ENCODE measurements around the gene GNG8.
A peak's percentile ranks its signal among the peaks of the same experiment; 100 is the strongest.

Gene GNG8

DNA sequence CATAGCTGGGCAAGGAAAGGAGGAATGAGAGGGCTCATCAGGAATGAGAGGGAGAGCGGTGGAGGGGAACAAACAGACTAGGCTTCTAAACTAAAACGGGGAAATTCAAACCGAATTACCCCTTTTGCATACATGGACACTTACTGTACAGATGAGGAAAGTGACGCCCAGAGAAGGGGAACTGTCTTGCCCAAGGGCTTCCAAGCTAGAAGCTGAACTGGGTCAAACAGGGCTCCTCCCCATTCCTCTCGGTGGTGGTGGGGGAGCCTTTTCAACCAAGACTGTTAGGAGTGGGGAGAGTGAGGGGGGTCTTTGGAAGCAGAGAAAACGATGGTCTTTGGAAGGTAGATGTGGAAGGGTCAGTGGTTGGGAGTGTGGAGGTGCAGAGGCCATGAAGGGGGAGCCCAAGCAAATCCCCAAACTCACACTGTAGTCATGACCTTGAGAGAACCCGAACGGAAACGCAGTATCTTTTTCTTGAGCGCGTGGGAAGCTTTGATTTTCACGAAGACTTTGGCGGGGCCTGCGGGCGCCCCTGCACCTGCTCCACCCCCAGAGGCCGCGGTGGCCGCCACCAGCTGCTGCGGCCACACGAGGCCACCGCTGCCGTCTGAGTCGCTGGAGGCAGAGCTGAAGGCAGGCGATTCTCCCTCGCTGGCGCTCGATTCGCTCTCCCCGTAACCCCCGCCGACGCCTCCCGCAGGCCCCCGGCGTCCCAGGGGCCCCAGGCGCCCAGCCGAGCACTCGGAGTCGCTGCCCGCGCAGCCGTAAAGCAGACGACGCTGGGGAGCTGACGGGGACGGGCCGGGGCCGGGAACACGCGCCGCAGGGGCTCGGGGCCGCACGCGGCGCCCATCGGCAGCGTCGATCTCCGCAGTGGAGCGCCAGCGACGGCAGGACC, 12.3 kb upstream of the GNG8 start:
- in situ Hi-C loops (cut with HindIII; ENCODE audit: low sequenced_read_pairs): no loop called here
- TF ChIP-seq, protein P1, sequence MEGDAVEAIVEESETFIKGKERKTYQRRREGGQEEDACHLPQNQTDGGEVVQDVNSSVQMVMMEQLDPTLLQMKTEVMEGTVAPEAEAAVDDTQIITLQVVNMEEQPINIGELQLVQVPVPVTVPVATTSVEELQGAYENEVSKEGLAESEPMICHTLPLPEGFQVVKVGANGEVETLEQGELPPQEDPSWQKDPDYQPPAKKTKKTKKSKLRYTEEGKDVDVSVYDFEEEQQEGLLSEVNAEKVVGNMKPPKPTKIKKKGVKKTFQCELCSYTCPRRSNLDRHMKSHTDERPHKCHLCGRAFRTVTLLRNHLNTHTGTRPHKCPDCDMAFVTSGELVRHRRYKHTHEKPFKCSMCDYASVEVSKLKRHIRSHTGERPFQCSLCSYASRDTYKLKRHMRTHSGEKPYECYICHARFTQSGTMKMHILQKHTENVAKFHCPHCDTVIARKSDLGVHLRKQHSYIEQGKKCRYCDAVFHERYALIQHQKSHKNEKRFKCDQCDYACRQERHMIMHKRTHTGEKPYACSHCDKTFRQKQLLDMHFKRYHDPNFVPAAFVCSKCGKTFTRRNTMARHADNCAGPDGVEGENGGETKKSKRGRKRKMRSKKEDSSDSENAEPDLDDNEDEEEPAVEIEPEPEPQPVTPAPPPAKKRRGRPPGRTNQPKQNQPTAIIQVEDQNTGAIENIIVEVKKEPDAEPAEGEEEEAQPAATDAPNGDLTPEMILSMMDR (IDR thresholded peaks at IDR 0.05; ENCODE audit: low read depth, low read length, missing control alignments): no peak
- no peak overlapping the region for H3K4me3 ChIP-seq (ENCODE audit: low read depth, low read length)
- no peak for DNase-seq (ENCODE audit: low read depth)

DNA sequence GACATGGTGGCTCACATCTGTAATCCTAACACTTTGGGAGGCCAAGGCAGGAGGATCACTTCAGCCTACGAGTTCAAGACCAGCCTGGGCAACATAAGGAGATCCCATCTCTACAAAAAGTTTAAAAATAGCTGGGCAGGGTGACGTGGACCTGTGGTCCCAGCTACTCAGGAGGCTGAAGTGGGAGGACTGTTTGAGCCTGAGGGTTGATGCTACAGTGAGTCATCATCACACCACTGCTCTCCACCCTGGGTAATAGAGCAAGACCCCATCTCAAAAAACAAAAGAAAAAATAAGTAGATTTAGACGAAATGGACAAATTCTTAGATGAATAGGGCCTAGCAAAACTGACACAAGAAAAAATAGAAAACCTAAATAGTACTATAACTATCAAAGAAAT, 10.4 kb upstream of the GNG8 start:
- TF ChIP-seq, protein P1 (IDR thresholded peaks at IDR 0.05; ENCODE audit: low read depth, low read length, missing control alignments): no peak
- no peak overlapping the region for H3K4me3 ChIP-seq (ENCODE audit: low read depth, low read length)
- DNase-seq (ENCODE audit: low read depth): no peak
- in situ Hi-C loops (cut with HindIII; ENCODE audit: low sequenced_read_pairs): no loop called here

DNA sequence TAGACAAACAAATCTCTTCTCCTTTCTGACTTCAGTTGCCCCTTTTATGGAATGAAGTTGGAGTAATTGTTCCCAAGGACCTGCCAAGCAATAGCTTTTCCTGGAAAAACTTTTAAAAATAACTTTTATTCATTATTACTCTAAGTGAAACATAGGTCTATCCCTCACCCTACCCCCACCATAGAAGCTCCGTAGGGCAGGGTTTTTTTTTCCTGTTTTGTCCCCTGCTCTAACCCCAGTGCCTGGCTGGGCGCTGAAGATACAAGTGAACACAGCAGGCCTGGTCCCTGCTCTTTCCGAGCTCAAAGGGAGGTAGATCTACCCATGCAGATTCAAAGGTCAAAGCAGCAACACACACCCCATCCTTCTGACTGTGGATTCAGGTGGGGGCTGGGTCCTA, 8.7 kb upstream of the GNG8 start:
- in situ Hi-C loops (cut with HindIII; ENCODE audit: low sequenced_read_pairs): no loop called here
- TF ChIP-seq, protein P1 (IDR thresholded peaks at IDR 0.05; ENCODE audit: low read depth, low read length, missing control alignments): no peak
- H3K4me3 ChIP-seq (ENCODE audit: low read depth, low read length): no peak overlapping the region
- DNase-seq (ENCODE audit: low read depth): no peak

DNA sequence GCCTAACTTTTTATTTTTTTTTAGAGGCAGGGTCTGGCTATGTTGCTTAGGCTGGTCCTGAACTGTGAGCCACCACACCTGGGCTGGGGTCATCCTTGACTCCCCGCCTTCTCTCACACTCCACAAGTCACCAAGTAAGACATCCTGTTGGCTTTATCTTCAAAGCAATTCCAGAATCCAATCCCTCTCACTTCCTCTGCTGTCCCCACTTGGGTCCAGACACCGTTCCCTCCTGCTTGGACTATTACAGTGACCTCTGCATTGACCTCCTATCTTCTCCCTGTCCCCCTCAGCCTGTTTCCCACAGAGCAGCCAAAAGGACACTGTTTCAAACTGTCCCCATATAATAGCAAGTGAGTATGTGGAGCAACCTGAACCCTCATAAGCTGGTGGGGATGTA, 4.7 kb upstream of the GNG8 start:
- TF ChIP-seq, protein P1 (IDR thresholded peaks at IDR 0.05; ENCODE audit: low read depth, low read length, missing control alignments): no peak
- DNase-seq (ENCODE audit: low read depth): no peak
- no peak overlapping the region for H3K4me3 ChIP-seq (ENCODE audit: low read depth, low read length)
- in situ Hi-C loops (cut with HindIII; ENCODE audit: low sequenced_read_pairs): no loop called here

DNA sequence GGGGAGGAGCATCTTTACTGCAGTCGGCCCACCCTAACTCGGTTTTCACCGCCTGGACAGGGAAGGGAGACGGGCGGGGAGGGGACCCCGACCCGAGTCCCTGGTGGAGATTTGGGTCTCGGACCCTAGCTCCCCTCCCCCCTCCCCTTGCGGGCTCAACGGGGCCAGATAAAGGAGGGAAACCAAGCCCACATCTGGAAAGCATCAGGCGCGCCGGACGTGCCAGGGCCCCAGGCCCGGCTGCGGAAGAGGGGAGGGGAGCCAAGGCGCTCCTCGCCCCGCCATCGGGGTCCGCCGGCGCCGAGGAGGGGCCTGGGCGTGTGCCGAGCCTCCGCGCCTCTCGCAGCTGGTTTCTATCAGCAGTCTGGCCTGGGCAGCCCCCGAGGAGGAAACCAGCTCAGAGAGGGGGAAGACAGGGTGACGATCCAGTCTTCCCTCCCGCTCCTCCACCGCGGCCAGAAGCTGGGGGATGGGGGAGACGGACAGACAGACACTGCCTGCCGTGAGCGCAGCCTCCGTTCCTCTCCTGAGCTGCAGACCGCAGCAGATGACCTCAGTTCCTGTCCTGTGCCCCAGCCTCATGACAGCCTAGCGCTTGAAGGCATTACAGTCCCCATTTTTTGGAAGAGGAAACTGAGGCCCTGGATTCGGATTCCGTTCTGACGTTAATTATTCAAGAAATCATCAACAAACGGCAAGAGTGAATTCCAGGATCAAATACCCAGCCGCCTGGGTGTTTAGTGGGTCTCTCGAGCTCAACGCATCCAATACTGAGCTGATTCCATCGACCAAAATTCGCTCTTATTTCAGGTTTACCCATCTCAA, 3.6 kb upstream of the GNG8 start:
- DNase-seq (ENCODE audit: low read depth): no peak
- in situ Hi-C loops (cut with HindIII; ENCODE audit: low sequenced_read_pairs): no loop called here
- peak overlapping the region; percentile 45 for H3K4me3 ChIP-seq (ENCODE audit: low read depth, low read length)
- TF ChIP-seq, protein P1 (IDR thresholded peaks at IDR 0.05; ENCODE audit: low read depth, low read length, missing control alignments): no peak

DNA sequence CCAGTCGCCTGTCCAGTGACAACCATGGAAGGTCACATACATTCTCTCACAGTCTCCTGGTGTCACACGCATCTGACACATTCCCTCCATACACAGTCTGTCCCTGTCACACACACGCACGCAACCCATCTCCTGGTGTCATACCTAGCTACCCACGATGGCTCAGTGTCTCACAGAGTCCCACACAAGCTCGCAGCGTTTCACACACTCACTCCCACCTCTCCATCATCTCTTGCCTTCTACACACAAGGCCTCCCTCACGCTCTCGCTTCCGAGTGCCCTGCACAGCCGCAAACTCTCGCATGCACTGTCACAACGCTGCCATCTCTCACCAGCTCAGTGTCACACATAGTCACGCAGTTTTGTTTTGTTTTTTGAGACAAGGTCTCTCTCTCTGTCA, 1.2 kb upstream of the GNG8 start:
- no peak overlapping the region for H3K4me3 ChIP-seq (ENCODE audit: low read depth, low read length)
- TF ChIP-seq, protein P1 (IDR thresholded peaks at IDR 0.05; ENCODE audit: low read depth, low read length, missing control alignments): no peak
- DNase-seq (ENCODE audit: low read depth): no peak
- in situ Hi-C loops (cut with HindIII; ENCODE audit: low sequenced_read_pairs): no loop called here

All from astrocyte of the cerebellum (primary cell).